ENCODE data around the gene SLC5A3.

DNA sequence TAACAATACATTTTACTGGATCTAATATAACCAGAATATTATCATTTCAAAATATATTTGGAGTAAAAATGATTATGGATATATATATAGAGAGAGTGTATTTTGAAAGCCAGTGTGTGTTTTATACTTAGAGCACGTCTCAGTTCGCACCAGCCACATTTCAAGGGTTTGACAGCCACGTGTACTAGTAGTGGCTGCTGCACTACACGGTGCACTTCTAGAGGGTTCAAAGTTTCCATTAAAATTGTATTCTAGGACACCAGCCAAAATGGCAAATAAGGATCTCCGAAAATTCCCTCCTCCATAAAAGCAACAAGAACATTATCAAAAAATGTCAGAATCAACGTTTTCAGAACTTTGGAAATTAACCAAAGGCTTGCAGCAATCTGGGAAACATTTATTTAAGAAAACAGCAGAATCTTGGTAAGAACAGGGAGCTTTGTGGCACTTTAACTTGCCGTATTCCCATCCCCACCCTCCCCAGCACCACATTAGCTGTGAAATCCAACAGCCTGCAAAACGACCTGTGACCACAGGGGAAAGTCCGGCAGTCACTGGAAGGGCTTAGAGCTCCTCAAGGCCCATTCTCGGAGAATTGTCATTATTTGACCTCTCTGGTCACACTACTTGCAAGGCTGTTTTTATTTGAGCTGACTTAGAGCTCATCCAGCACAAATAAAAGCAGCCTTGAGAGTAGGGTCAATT is 33.5 kb upstream of the SLC5A3 start:
- TF ChIP-seq PAX8 (IDR thresholded peaks at IDR 0.05) (no peak), NR2F1 (conservative IDR thresholded peaks at IDR 0.05) (0 out of 2 replicates have a peak, but pooled peaks have one; percentile 28), JUND (IDR thresholded peaks at IDR 0.05; ENCODE audit: low read depth, low read length) (no peak), TAF1 (IDR thresholded peaks at IDR 0.05; ENCODE audit: borderline replicate concordance, low read depth, low read length) (no peak)
- TF ChIP-seq, protein P1, sequence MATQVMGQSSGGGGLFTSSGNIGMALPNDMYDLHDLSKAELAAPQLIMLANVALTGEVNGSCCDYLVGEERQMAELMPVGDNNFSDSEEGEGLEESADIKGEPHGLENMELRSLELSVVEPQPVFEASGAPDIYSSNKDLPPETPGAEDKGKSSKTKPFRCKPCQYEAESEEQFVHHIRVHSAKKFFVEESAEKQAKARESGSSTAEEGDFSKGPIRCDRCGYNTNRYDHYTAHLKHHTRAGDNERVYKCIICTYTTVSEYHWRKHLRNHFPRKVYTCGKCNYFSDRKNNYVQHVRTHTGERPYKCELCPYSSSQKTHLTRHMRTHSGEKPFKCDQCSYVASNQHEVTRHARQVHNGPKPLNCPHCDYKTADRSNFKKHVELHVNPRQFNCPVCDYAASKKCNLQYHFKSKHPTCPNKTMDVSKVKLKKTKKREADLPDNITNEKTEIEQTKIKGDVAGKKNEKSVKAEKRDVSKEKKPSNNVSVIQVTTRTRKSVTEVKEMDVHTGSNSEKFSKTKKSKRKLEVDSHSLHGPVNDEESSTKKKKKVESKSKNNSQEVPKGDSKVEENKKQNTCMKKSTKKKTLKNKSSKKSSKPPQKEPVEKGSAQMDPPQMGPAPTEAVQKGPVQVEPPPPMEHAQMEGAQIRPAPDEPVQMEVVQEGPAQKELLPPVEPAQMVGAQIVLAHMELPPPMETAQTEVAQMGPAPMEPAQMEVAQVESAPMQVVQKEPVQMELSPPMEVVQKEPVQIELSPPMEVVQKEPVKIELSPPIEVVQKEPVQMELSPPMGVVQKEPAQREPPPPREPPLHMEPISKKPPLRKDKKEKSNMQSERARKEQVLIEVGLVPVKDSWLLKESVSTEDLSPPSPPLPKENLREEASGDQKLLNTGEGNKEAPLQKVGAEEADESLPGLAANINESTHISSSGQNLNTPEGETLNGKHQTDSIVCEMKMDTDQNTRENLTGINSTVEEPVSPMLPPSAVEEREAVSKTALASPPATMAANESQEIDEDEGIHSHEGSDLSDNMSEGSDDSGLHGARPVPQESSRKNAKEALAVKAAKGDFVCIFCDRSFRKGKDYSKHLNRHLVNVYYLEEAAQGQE (IDR thresholded peaks at IDR 0.05; ENCODE audit: low read depth, low read length), result no peak
